GM18505 (cell line): ENCODE data around the gene PTGDS.

Experiments used
- ATAC-seq: cut with Tn5 transposase; IDR thresholded peaks from one replicate; pipeline ENCODE4 v1.9.1; 2021; ENCODE audit not compliant: unreplicated experiment
- POLR2A ChIP-seq: IDR thresholded peaks from 4 replicates; pipeline ENCODE4 v1.6.1; 2011; ENCODE audit warnings: borderline replicate concordance; ENCODE audit not compliant: insufficient read depth, insufficient read length; ENCODE audit errors: extremely low read depth

Gene PTGDS

GRCh38 chr9:136990242-136990911 lies 13.1 kb downstream of the PTGDS start:
- TF ChIP-seq POLR2A, result no peak
- ATAC-seq, result no peak

GRCh38 chr9:136991993-136992818 lies 14.9 kb downstream of the PTGDS start, which contains the start of gene PAXX:
PAXX (plus strand) TSS chr9:136992422; CDS start chr9:136992444, 22 bp downstream.
- peak; percentile 55 for TF ChIP-seq POLR2A
- ATAC-seq, result peak; percentile 74

- ATAC-seq, result peak; percentile 2
- no peak for TF ChIP-seq POLR2A
These were observed 15.6 kb downstream of the PTGDS start for GRCh38 chr9:136992819-136993369.

- TF ChIP-seq POLR2A, result no peak
- ATAC-seq, result no peak
These were observed 17.0 kb downstream of the PTGDS start for GRCh38 chr9:136994180-136994887.

GRCh38 chr9:136994888-136995230 lies 17.6 kb downstream of the PTGDS start:
- ATAC-seq, result no peak
- no peak for TF ChIP-seq POLR2A

- TF ChIP-seq POLR2A, result no peak
- ATAC-seq, result no peak
These were observed 18.1 kb downstream of the PTGDS start for GRCh38 chr9:136995362-136995761.

- no peak for TF ChIP-seq POLR2A
- no peak for ATAC-seq
These were observed 18.5 kb downstream of the PTGDS start for GRCh38 chr9:136995772-136996311.

GRCh38 chr9:136996361-136997292 lies 19.3 kb downstream of the PTGDS start, which contains the start of gene CLIC3:
CLIC3 (minus strand) TSS chr9:136996568; CDS start chr9:136996543, 25 bp downstream.
- TF ChIP-seq POLR2A, result no peak
- ATAC-seq, result no peak

- no peak for ATAC-seq
These were observed 20.1 kb downstream of the PTGDS start for GRCh38 chr9:136997371-136997770.

GRCh38 chr9:136997830-136998234 lies 20.5 kb downstream of the PTGDS start:
- no peak for TF ChIP-seq POLR2A
- no peak for ATAC-seq

More at GRCh38 chr9:136997371-136997770, 20.1 kb downstream of the PTGDS start:
- no peak for TF ChIP-seq POLR2A

GRCh38 chr9:137000177-137000930 lies 23.1 kb downstream of the PTGDS start:
- TF ChIP-seq POLR2A, result no peak
- peak; percentile 47 for ATAC-seq
